ENCODE data around the gene STAT3.

DNA sequence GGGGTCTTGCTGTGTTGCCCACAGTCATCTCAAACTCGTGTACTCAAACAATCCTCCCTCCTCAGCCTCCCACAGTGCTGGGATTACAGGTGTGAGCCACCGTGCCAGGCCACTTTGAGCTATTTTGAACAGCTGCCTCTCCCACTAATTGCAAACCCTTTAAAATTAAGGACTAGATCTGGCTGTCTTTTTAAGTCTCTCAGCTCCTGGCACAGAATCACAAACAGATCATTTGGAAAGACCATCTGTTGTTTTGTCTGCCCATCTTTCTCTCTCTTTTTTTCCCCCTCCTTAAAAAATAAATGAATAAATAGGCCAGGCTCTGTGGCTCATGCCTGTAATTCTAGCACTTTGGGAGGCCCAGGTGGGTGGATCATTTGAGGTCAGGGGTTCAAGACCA is 10.9 kb upstream of the STAT3 start:
- TF ChIP-seq, protein P1, sequence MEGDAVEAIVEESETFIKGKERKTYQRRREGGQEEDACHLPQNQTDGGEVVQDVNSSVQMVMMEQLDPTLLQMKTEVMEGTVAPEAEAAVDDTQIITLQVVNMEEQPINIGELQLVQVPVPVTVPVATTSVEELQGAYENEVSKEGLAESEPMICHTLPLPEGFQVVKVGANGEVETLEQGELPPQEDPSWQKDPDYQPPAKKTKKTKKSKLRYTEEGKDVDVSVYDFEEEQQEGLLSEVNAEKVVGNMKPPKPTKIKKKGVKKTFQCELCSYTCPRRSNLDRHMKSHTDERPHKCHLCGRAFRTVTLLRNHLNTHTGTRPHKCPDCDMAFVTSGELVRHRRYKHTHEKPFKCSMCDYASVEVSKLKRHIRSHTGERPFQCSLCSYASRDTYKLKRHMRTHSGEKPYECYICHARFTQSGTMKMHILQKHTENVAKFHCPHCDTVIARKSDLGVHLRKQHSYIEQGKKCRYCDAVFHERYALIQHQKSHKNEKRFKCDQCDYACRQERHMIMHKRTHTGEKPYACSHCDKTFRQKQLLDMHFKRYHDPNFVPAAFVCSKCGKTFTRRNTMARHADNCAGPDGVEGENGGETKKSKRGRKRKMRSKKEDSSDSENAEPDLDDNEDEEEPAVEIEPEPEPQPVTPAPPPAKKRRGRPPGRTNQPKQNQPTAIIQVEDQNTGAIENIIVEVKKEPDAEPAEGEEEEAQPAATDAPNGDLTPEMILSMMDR (IDR thresholded peaks at IDR 0.05; ENCODE audit: insufficient read depth, low read length, poor library complexity, severe bottlenecking) = no peak
- no peak for TF ChIP-seq EZH2phosphoT487 (conservative IDR thresholded peaks at IDR 0.05; ENCODE audit: low read length)

Measured in SU-DHL-6 (cell line).